OCI-LY1 (cell line): ENCODE measurements around the gene FNIP1.

ENCODE experiments used
- EZH2 ChIP-seq: fragments of 200-600 bp; sonication (generic), shearing (Covaris generic); IDR thresholded peaks from 2 replicates; pipeline ENCODE4 v1.8.0; 2017; ENCODE audit warnings: borderline replicate concordance, mixed run types, mild to moderate bottlenecking, antibody characterized with exemption, low read length, moderate library complexity, mixed read lengths
- TF ChIP-seq, protein P1 (sequence below): fragments of 200-600 bp; sonication (generic), shearing (Covaris generic); IDR thresholded peaks from 2 replicates; pipeline ENCODE4 v1.5.1; 2017; ENCODE audit warnings: mild to moderate bottlenecking, antibody characterized with exemption, low read length, moderate library complexity, mixed read lengths

DNA sequence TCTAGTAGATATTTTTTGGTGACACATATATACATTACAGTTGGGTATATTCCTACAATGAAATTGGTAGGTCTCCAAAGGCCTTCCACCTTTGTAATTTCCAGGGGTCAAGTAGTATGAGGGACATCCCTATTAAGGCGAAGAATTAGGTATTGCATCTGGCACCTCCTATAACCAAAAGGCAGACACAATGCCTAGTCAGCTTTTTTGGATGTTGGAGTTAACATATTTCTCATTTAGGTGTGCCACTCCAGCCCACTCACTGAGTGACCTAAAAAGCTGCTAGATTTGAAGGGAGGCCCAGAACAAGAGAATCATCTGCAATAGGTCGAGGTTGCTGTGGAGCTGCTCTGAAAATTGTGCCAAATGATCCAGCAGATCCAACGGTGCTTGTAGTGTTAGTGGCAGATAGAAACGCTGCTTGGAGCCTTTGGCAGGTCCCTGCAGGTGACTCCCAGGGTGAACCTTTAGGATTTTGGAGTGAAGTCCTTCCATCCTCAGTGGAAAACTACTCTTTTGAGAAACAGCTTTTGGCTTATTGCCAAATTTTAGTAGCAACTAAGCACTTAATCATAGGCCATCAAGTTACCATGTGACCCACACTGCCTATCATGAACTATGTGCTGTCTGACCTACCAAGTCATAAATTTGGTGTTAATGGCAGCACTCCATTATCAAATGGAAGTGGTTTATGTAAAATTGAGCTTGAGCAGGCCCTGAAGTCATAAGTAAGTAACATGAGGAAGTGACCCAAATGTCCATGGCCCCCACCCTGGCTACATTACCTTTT lies 15.7 kb upstream of the FNIP1 start:
- TF ChIP-seq, protein P1, sequence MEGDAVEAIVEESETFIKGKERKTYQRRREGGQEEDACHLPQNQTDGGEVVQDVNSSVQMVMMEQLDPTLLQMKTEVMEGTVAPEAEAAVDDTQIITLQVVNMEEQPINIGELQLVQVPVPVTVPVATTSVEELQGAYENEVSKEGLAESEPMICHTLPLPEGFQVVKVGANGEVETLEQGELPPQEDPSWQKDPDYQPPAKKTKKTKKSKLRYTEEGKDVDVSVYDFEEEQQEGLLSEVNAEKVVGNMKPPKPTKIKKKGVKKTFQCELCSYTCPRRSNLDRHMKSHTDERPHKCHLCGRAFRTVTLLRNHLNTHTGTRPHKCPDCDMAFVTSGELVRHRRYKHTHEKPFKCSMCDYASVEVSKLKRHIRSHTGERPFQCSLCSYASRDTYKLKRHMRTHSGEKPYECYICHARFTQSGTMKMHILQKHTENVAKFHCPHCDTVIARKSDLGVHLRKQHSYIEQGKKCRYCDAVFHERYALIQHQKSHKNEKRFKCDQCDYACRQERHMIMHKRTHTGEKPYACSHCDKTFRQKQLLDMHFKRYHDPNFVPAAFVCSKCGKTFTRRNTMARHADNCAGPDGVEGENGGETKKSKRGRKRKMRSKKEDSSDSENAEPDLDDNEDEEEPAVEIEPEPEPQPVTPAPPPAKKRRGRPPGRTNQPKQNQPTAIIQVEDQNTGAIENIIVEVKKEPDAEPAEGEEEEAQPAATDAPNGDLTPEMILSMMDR, result no peak
- no peak for TF ChIP-seq EZH2
